ENCODE measurements around the gene IZUMO2. TPM values are rescaled to one million over a fixed set of nuclear protein-coding genes. Genes with fewer than 3 reads are reported as not detected.

Gene IZUMO2
- total and polyA plus RNA-seq, 2 experiments from 2014 or later: not detected

DNA sequence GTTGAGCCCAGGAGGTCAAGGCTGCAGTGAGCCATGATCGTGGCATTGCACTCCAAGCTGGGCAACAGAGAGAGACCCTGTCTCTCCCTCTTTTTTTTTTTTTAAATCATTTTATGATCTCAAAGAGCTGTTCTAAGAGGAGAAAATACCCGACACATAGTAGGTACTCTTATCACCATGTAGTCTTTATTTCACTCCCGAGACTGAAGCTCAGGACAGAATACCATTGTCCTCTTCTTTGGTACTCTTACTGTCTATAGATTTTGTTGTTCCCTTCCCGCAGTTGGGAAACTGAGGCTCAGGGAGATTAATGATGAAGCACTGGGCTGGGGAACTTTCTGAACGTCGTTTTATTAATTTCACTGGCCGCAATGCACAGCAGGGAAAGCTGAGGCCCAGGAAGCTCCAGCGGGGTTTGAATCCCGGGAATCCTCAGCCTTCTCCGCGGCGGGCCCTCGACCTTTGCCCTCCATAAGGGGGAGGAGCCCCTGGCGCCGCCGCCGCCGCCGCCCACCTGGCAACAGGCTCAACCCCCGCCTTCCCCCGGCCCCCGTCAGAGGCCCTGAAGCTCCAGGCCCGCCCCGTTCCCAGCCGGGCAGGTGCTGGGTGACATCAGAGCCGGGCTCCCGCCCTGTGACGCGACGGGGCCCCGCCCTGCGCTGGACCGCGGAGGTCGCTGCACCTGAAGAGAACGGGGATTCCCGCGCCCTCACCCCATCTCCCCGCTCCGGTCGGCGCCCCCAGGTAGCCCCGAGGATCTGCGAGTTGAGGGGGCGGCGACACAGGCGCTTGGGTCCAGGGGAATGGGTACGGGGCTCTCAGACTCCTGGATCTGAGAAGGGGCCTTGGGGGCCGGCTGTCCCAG is 42.0 kb upstream of the IZUMO2 start:
- H3K36me3 ChIP-seq: no peaks in the 10 kb centered on the region
- peaks cover 34% of the 10 kb centered on the region for H3K27me3 ChIP-seq
- peak in 1 of 2 donors; percentile 52 for DNase-seq (ENCODE audit: low read depth in 1 of 2, low spot score in 1 of 2)
- H3K27ac ChIP-seq: no peak overlapping the region
- no peaks in the 10 kb centered on the region for H3K9me3 ChIP-seq (ENCODE audit: low read depth)
- peak overlapping the region; percentile 10 for H3K4me3 ChIP-seq
- TF ChIP-seq CTCF (IDR thresholded peaks at IDR 0.05; ENCODE audit: low read depth, low read length): no peak
- no peaks in the 10 kb centered on the region for H3K4me1 ChIP-seq (ENCODE audit: low read depth)

DNA sequence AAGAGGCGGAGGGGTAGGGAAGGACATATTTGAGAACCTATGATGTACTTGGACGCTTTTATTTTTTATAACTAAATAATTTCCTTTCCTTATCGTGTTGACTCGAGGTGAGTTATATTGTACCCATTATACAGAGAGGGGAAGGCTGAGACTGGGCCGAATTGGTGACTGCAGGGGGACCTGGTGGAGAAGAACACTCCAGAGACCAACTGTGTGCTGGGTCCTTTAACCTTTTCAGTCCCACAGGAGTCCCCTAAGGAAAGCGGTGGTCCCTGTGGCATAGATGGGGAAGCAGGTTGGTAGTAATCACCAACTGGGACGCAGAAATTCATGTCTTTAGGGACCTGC is 41.0 kb upstream of the IZUMO2 start:
- Histone ChIP-seq H3K36me3 (no peaks in the 10 kb centered on the region), H3K27ac (no peak overlapping the region), H3K4me3 (peak overlapping the region; percentile 46), H3K27me3 (peaks cover 34% of the 10 kb centered on the region), H3K4me1 (ENCODE audit: low read depth) (no peaks in the 10 kb centered on the region), H3K9me3 (ENCODE audit: low read depth) (no peaks in the 10 kb centered on the region)
- DNase-seq (ENCODE audit: low read depth in 1 of 2, low spot score in 1 of 2): no peak
- no peak for TF ChIP-seq CTCF (IDR thresholded peaks at IDR 0.05; ENCODE audit: low read depth, low read length)

- Histone ChIP-seq H3K9me3 (ENCODE audit: low read depth) (no peaks in the 10 kb centered on the region), H3K4me3 (peak within 1 kb of the TSS; percentile 46), H3K27ac (no peak within 1 kb of the TSS), H3K36me3 (no peaks in the 10 kb centered on the region), H3K4me1 (ENCODE audit: low read depth) (no peaks in the 10 kb centered on the region), H3K27me3 (peaks cover 34% of the 10 kb centered on the region)
- no peak for TF ChIP-seq CTCF (IDR thresholded peaks at IDR 0.05; ENCODE audit: low read depth, low read length)
- peak; percentile 70 to 98 for DNase-seq (ENCODE audit: low read depth in 1 of 2, low spot score in 1 of 2)
These were observed 40.4 kb upstream of the IZUMO2 start, which contains the start of gene MYH14 for GRCh38 chr19:50203281-50204080. TSS of gene MYH14 (plus strand) at chr19:50203622. CDS start at chr19:50210366, 6,744 bp downstream.

- H3K4me1 ChIP-seq (ENCODE audit: low read depth): no peaks in the 10 kb centered on the region
These were observed 39.8 kb upstream of the IZUMO2 start for GRCh38 chr19:50202962-50203280.

GRCh38 chr19:50202386-50202785 is 39.3 kb upstream of the IZUMO2 start:
- no peak for TF ChIP-seq CTCF (IDR thresholded peaks at IDR 0.05; ENCODE audit: low read depth, low read length)
- Histone ChIP-seq H3K36me3 (no peaks in the 10 kb centered on the region), H3K4me3 (no peak overlapping the region), H3K9me3 (ENCODE audit: low read depth) (no peaks in the 10 kb centered on the region), H3K27ac (no peak overlapping the region), H3K4me1 (ENCODE audit: low read depth) (no peaks in the 10 kb centered on the region), H3K27me3 (peaks cover 34% of the 10 kb centered on the region)
- no peak for DNase-seq (ENCODE audit: low read depth in 1 of 2, low spot score in 1 of 2)

More at GRCh38 chr19:50202962-50203280, 39.8 kb upstream of the IZUMO2 start:
- H3K4me3 ChIP-seq: peak overlapping the region; percentile 46
- H3K27me3 ChIP-seq: peaks cover 34% of the 10 kb centered on the region
- no peaks in the 10 kb centered on the region for H3K9me3 ChIP-seq (ENCODE audit: low read depth)
- no peak for DNase-seq (ENCODE audit: low read depth in 1 of 2, low spot score in 1 of 2)
- H3K27ac ChIP-seq: no peak overlapping the region
- TF ChIP-seq CTCF (IDR thresholded peaks at IDR 0.05; ENCODE audit: low read depth, low read length): no peak
- H3K36me3 ChIP-seq: no peaks in the 10 kb centered on the region
